ENCODE measurements around the gene DDTL.
A peak's percentile ranks its signal among the peaks of the same experiment; 100 is the strongest.

The DDTL gene

DNA sequence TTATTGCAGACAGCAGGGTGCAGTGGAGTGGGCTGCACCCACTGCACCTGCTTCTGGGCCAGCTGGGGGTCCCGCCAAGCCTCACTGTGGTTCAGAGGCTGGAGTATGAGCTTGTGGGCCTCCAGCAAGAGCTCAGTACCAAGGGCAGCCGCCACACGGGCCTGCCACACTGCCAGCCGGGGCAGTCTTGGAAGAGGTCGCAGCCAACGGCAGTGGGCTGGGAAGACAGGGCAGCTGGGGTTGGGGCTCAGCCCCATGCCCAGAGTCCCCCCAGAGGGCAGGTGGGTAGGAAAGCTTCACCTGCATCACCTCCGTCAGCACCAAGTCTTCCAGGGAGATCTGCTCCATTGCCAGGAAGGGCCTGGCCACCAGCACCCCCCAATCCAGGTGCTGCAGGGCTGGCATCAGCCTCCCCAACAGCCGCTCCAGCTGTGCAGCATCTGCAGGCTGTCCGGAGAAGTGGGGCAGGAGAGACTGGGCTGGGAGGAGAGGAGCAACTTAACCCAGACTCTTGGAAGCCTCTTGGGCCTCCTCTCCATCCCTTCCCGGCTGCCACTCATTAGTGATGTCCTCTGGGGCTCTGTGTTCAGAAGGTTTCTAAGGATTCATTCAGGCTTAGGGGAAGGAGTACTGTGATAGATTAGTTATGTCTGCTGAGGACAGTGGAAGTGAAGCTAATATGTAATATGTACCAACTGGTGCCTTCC, 39.7 kb downstream of the DDTL start:
- Mint-ChIP-seq H3K4me3 (no peak overlapping the region), H3K9me3 (no peaks in the 10 kb centered on the region), H3K27me3 (peaks cover 54% of the 10 kb centered on the region), H3K27ac (no peak overlapping the region), H3K4me1 (peaks cover 9% of the 10 kb centered on the region), H3K36me3 (peaks cover 3% of the 10 kb centered on the region)
- CTCF ChIA-PET = no interaction called here
- DNase-seq = no peak

- Mint-ChIP-seq H3K27me3 (peaks cover 52% of the 10 kb centered on the region), H3K4me3 (no peak overlapping the region), H3K27ac (no peak overlapping the region), H3K36me3 (peaks cover 3% of the 10 kb centered on the region), H3K4me1 (peaks cover 9% of the 10 kb centered on the region), H3K9me3 (no peaks in the 10 kb centered on the region)
- no peak for DNase-seq
- CTCF ChIA-PET = no interaction called here
These were observed 40.2 kb downstream of the DDTL start for GRCh38 chr22:24006914-24007214.

DNA sequence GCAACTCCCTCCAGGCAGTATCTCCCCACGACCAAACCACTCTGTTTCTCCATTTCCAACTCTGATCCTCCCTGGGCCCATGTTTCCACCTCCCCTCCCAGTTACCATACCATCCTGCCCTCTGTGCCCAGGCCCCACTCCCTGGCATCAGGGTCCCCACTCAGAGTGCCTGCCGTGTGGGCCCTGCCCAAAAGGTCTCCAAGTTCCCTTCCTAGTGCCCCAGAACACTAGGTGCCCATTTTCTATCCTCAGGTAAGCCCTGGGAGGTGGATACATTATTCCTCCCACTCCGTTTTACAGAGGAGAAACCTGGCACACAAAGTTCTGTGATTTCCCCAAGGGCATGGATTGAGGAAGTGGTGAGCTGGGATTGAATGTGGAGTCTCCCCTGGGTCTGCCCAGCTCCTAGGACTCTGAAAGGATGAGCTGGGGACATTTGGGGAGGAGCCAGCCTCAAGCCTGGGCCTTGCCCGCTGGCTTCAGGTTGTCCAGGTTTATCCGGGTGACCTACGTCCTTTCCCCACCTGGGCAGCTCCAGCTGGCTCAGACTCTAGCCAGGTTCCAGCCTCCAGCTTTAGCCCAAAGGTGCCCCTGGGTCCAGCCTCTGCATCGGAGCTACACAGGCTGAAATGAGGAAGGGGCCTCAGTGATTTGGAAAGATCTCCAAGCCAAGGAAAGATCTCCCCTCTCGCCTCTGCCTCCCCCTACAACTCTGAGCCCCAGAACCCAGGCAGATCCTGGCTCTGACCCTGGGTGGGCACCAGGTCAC, 40.7 kb downstream of the DDTL start:
- H3K27me3 Mint-ChIP-seq = peaks cover 47% of the 10 kb centered on the region
- H3K4me1 Mint-ChIP-seq = peaks cover 14% of the 10 kb centered on the region
- CTCF ChIA-PET = no interaction called here
- H3K36me3 Mint-ChIP-seq = peaks cover 3% of the 10 kb centered on the region
- DNase-seq = no peak
- no peak overlapping the region for H3K4me3 Mint-ChIP-seq
- no peaks in the 10 kb centered on the region for H3K9me3 Mint-ChIP-seq
- H3K27ac Mint-ChIP-seq = no peak overlapping the region

- Mint-ChIP-seq H3K27ac (no peak overlapping the region), H3K4me3 (no peak overlapping the region), H3K9me3 (no peaks in the 10 kb centered on the region), H3K4me1 (peaks cover 16% of the 10 kb centered on the region), H3K27me3 (peaks cover 47% of the 10 kb centered on the region), H3K36me3 (peaks cover 3% of the 10 kb centered on the region)
- DNase-seq = no peak
- CTCF ChIA-PET = no interaction called here
These were observed 41.3 kb downstream of the DDTL start for GRCh38 chr22:24008022-24008283.

GRCh38 chr22:24008381-24009226, 41.9 kb downstream of the DDTL start:
- peaks cover 6% of the 10 kb centered on the region for H3K36me3 Mint-ChIP-seq
- no peak overlapping the region for H3K4me3 Mint-ChIP-seq
- CTCF ChIA-PET = no interaction called here
- peaks cover 22% of the 10 kb centered on the region for H3K4me1 Mint-ChIP-seq
- DNase-seq = no peak
- no peaks in the 10 kb centered on the region for H3K9me3 Mint-ChIP-seq
- peaks cover 43% of the 10 kb centered on the region for H3K27me3 Mint-ChIP-seq
- H3K27ac Mint-ChIP-seq = no peak overlapping the region

DNA sequence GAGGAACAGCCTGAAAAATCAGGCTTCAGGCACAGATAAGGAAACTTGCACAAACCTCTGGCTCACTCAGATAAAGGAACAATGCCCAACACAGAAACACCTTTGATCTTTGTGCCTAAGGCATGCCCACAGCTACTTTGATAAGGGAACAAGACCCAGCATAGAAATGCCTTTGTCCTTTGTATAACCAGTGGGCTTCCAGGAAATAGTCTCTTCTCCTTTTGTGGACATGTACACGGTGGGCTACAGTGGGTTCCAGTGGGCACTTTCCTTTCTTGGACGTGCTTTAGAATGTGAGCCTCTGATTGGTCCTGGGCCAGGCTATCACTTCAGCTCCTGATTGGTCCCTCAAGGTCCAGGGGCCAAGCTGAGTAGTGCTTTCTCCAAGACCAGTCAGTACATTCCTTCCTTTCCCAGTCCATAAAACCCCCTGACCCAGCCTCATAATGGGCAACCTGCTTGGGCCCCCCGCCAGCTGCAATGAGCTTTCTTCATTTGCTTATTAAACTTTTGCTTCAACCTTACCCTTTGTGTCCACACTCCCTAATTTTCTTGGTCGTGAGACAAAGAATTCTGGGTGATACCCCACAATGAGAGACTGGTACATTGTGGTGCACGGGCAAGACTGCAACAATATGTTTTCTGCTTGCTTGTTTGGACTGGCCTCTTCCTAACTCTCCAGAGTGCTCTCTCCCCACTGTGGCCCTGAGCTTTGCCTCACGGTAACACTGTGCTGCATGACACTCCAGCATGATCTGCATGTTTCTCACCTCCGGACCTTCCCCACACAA, 42.7 kb downstream of the DDTL start:
- CTCF ChIA-PET = no interaction called here
- H3K4me3 Mint-ChIP-seq = no peak overlapping the region
- peaks cover 28% of the 10 kb centered on the region for H3K4me1 Mint-ChIP-seq
- peaks cover 35% of the 10 kb centered on the region for H3K27me3 Mint-ChIP-seq
- no peaks in the 10 kb centered on the region for H3K9me3 Mint-ChIP-seq
- no peak overlapping the region for H3K27ac Mint-ChIP-seq
- H3K36me3 Mint-ChIP-seq = peaks cover 11% of the 10 kb centered on the region
- DNase-seq = no peak

- CTCF ChIA-PET = interaction anchor here (1.1 to 1.4 kb wide), 2 partner anchors 147 to 165 kb away, joined by 3 to 4 read pairs; no protein-coding TSS in a partner anchor
- H3K27ac Mint-ChIP-seq = peak overlapping the region; percentile 86
- peaks cover 31% of the 10 kb centered on the region for H3K27me3 Mint-ChIP-seq
- no peaks in the 10 kb centered on the region for H3K9me3 Mint-ChIP-seq
- peaks cover 12% of the 10 kb centered on the region for H3K36me3 Mint-ChIP-seq
- H3K4me1 Mint-ChIP-seq = peaks cover 31% of the 10 kb centered on the region
- peak overlapping the region; percentile 55 for H3K4me3 Mint-ChIP-seq
- DNase-seq = no peak
These were observed 43.3 kb downstream of the DDTL start for GRCh38 chr22:24010018-24010391.

- peak overlapping the region; percentile 95 for H3K27ac Mint-ChIP-seq
- no peaks in the 10 kb centered on the region for H3K9me3 Mint-ChIP-seq
- H3K36me3 Mint-ChIP-seq = peaks cover 19% of the 10 kb centered on the region
- H3K4me1 Mint-ChIP-seq = peaks cover 31% of the 10 kb centered on the region
- no peak for DNase-seq
- CTCF ChIA-PET = no interaction called here
- H3K4me3 Mint-ChIP-seq = peak overlapping the region; percentile 97
- H3K27me3 Mint-ChIP-seq = peaks cover 22% of the 10 kb centered on the region
These were observed 45.0 kb downstream of the DDTL start for GRCh38 chr22:24011735-24012068.

GRCh38 chr22:24016156-24016555, 49.5 kb downstream of the DDTL start:
- DNase-seq = no peak
- CTCF ChIA-PET = interaction anchor here (0.6 kb wide), 1 partner anchor 9 kb away, joined by 3 read pairs; no protein-coding TSS in a partner anchor
- H3K27ac Mint-ChIP-seq = no peak overlapping the region
- H3K4me1 Mint-ChIP-seq = peaks cover 30% of the 10 kb centered on the region
- H3K4me3 Mint-ChIP-seq = no peak overlapping the region
- peaks cover 32% of the 10 kb centered on the region for H3K36me3 Mint-ChIP-seq
- H3K9me3 Mint-ChIP-seq = no peaks in the 10 kb centered on the region
- peaks cover 2% of the 10 kb centered on the region for H3K27me3 Mint-ChIP-seq

DNA sequence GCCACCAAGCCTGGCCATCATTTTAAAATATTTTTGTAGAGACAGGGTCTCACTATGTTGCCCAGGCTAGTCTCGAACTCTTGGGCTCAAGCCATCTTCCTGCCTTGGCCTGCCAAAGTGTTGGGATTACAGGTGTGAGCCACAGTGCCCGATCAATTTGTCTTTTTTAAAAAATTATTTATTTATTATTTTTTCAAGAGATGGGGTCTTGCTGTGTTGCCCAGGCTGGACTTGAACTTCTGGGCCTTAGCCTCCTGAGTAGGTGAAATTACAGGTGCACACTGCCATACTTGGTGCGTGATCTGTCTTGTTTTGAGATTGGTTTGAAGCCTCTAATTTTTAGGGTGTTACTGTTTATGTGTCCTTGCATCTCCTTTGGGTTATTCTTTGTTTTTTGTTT, 54.6 kb downstream of the DDTL start:
- Mint-ChIP-seq H3K27ac (no peak overlapping the region), H3K4me3 (no peak overlapping the region), H3K9me3 (peaks cover 2% of the 10 kb centered on the region), H3K36me3 (peaks cover 41% of the 10 kb centered on the region), H3K27me3 (no peaks in the 10 kb centered on the region), H3K4me1 (peaks cover 20% of the 10 kb centered on the region)
- DNase-seq = no peak
- CTCF ChIA-PET = no interaction called here

Measured in activated naive CD4-positive, alpha-beta T cell treated with anti-CD3 and anti-CD28 coated beads, Interleukin-2, amount 10 ng/mL, durations not matched to agents 7 days and 5 days (primary cell).